Heart left ventricle (tissue), 13 donors: ENCODE measurements around the gene ACADSB.

ENCODE experiments used
- POLR2A ChIP-seq, 2 donors: fragments of 450-650 bp; IDR thresholded peaks; one replicate each; pipeline ENCODE4 v1.6.1; 2017; ENCODE audit warnings: antibody characterized with exemption in 2 of 2, mild to moderate bottlenecking in 2 of 2, moderate library complexity in 2 of 2
- TF ChIP-seq, protein P1 (sequence below), 12 donors: fragments of 200-600 bp; sonication (generic) in 4 of 12; IDR thresholded peaks; one replicate each; pipeline versions ENCODE4 v1.5.0 to v1.8.0; 2018 to 2022; ENCODE audit warnings: antibody characterized with exemption in 12 of 12, mild to moderate bottlenecking in 5 of 12
- donor health status: ischemic (EF 13 %, LVEDD 7.1; RV severe dilation, severe dysfunction).
- donor health status: DM: no; HTN: yes; CAD: no.
- donor health status: DM: no; HTN: no; CAD: no.
- donor health status: ischemic (EF 25% LVEDD 6.9; RV normal size, moderate dysfunction).
- donor health status: ischemic (EF 25% LVEDD 5.7; RV mildly dilated, moderate dysfunction).
- donor health status: ischemic (EF 35%, LVEDD 5.7; RV mildly dilated, moderate dysfunction).
- donor health status: nonischemic (EF 11% LVEDD 7.7; RV severe dilation, severe dysfunction).
- donor health status: DM: yes; HTN: yes; CAD: no.
- donor health status: PGD.
- donor health status: ischemic (EF 29% LVEDD 5.4; RV normal size, mild dysfunction).
- donor health status: nonischemic (EF 23%, LVEDD 6.1; RV moderate dilation, normal function).

DNA sequence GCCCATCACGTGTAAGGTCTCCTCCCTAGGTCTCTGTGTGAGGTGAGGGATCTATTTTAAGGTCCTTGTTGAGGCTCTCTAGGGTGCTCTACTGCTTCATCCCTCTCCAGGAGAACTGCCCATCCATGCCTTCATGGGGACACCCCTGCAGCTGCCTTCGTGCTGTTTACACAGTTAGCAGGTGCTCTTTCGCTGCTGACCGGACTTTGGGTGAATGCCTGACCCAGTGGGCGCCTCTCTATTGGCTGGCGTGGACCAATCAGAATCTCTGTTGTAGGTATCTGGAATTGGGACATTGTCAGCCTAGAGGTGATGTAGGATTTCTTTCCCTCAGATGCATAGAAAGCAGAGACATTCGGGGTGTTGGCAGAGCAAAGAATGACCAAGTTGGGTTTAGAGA lies 88.2 kb downstream of the ACADSB start:
- TF ChIP-seq, protein P1, sequence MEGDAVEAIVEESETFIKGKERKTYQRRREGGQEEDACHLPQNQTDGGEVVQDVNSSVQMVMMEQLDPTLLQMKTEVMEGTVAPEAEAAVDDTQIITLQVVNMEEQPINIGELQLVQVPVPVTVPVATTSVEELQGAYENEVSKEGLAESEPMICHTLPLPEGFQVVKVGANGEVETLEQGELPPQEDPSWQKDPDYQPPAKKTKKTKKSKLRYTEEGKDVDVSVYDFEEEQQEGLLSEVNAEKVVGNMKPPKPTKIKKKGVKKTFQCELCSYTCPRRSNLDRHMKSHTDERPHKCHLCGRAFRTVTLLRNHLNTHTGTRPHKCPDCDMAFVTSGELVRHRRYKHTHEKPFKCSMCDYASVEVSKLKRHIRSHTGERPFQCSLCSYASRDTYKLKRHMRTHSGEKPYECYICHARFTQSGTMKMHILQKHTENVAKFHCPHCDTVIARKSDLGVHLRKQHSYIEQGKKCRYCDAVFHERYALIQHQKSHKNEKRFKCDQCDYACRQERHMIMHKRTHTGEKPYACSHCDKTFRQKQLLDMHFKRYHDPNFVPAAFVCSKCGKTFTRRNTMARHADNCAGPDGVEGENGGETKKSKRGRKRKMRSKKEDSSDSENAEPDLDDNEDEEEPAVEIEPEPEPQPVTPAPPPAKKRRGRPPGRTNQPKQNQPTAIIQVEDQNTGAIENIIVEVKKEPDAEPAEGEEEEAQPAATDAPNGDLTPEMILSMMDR (IDR thresholded peaks at IDR 0.05), result no peak
- no peak for TF ChIP-seq POLR2A (IDR thresholded peaks at IDR 0.05)
